ENCODE results near the gene CALN1. TPM values are rescaled to one million over a fixed set of nuclear protein-coding genes. Genes with fewer than 3 reads are reported as not detected.
A peak's percentile ranks its signal among the peaks of the same experiment; 100 is the strongest.
"Not testable (repeated sequence)": the region's sequence is repeated elsewhere in the genome, so short reads cannot be mapped to it uniquely, and the experiment has no call there.

The CALN1 gene
- total RNA-seq, 1 donor from 2014 or later, result 0.13 TPM

DNA sequence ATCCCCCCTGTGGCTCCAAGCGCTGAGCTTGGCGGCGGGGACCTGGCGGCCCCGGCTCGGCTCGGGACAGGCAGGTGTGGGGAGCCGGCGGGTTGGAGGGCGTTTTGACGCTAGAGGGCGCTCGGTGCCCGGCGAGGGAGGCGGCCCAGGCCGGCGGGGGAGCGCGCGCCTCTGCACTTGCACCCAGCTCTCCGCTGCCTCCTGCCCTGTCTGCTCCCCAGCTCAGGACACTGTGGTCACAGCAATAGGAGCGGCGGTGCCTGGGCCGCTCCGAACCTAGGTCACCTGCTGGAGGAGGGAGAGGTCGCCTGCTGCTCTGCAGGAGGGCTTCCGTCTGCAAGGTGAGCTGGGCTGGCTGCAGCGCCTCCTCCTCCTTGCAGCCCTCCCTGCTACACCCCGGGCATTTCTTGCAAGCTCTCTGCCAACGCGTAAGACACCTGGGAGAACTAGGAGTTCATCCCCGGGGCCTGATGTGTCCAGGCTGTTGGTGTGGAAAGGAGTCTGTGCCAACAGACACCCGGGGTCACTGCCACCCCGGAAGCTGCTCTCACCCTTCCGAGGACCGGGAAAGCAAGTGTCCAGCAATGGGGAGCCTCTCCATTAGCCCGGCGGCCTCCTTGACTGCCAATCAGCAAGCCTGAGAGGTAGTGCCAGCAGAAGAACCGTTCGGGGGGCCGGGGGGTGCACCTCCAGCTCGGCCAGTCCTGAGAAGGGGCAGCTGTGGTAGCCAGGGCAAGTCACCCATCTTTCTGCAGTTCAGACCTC lies 659.8 kb downstream of the CALN1 start:
- peak in 1 of 2 donors; percentile 21 for DNase-seq (ENCODE audit: low read depth in 2 of 2)

DNA sequence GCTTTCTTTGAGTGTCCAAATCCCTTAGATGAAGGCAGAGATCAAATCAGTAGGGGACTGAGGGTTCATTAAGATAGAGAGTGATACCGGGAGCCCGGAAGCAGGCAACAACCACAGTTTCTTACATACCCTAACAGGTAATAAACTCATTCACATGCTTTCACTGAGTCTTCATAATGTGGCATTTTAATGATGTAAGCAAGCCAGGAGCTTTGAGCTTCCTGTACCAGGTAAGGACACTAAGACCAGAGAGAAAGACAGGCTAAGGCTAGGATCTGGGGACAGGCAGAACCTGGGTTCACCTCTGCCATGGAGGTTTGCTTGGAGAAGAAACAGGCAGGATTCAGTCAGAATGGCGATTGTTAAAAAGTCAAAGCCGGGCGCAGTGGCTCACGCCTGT lies 661.8 kb downstream of the CALN1 start:
- DNase-seq (ENCODE audit: low read depth in 2 of 2), result no peak

- DNase-seq (ENCODE audit: low read depth in 2 of 2), result no peak
Observed at GRCh38 chr7:71746006-71746405, 666.1 kb downstream of the CALN1 start.

DNA sequence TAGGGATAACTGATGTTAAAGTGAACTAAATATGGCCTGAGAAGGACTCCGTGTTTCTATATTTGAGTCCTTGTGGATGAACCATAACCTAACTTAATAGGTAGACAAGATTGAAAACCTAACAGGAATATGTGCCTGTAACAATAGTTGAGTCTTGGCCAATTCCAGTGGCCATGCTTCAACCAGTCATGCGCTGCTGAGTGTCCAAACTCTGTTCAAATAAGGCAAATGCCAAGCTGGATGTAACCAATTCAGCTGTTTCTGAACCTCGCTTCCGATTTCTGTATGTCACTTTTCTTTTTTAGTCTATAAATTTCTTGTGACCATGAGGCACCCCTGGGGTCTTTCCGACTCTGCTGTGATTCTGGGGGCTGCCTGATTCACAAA lies 672.0 kb downstream of the CALN1 start:
- DNase-seq (ENCODE audit: low read depth in 2 of 2), result no peak

- DNase-seq (ENCODE audit: low read depth in 2 of 2), result no peak
Observed at GRCh38 chr7:71739520-71740173, 672.5 kb downstream of the CALN1 start.

DNA sequence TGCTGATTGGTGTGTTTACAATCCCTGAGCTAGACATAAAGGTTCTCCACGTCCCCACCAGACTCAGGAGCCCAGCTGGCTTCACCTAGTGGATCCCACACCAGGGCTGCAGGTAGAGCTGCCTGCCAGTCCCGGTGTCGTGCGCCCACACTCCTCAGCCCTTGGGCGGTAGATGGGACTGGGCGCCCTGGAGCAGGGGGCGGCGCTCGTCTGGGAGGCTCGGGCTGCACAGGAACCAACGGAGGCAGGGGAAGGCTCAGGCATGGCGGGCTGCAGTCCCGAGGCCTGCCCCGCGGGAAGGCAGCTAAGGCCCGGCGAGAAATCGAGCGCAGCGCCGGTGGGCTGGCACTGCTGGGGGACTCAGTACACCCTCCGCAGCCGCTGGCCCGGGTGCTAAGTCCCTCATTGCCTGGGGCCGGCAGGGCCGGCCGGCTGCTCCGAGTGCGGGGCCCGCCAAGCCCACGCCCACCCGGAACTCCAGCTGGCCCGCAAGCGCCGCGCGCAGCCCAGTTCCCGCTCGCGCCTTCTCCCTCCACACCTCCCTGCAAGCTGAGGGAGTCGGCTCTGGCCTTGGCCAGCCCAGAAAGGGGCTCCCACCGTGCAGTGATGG lies 674.1 kb downstream of the CALN1 start:
- not testable (repeated sequence) for DNase-seq (ENCODE audit: low read depth in 2 of 2)

DNA sequence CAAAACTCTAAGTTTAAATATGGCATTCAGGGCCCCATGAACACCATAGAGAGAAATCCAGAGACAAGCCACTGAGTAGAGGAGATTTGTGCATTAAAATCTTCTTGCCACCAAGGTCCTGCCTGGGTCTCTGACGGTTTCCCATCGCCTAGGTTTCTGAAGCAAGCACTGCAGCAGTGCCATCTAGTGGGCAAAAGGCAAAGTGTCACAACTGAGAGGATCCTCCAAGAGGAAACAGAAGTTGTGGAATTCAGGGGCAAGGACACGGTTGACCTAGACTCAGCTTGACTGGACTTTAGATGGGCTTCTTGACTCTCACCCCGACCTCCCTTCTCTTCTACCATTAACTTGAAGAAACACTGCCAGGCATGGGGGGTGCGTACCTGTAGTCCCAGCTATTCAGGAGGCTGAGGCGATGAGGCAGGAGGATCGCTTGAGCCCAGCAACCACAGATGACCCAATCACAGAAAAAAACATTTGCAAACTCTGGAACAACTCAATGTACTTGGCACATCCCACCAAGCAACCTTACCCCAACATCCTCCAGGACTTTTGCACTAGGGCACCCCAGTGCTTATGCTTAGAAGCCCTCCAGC lies 676.1 kb downstream of the CALN1 start:
- peak; percentile 34 to 60 for DNase-seq (ENCODE audit: low read depth in 2 of 2)

DNA sequence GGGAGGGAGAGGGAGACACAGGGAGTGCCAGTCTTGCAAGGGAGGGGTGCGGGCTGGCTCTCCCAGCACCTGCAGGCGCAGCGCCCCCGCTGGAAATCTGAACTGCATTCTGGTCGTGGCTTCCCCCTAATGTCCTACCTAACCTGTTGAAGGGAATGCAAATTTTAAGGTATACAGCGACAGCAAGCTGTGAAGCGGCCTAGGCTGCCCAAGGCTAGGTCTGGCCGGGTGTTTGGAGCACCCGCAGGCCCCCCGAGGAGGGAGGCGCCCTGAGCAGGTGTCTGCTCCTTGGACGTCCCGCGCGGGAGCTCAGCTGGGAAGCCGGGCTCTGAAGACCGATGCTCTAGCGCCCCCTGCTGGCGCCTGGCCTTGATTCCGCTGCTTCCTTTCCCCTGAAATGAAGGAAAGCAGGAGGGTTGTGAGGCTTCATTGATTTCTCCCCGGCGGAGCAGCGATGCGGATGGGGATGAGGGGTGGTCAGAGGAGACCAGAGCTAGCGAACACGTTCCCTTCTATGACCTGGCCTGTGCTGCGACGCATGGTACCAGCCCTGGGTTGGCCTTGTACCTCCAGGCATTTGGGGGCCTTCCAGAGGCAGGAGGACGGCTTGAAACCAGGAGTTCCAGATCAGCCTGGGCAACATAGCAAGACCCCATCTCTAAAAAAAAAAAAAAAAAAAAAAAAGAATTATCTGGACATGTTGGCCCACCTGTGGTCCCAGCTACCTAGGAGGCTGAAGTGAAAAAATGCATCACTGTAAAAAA lies 678.8 kb downstream of the CALN1 start:
- peak; percentile 15 to 66 for DNase-seq (ENCODE audit: low read depth in 2 of 2)

DNA sequence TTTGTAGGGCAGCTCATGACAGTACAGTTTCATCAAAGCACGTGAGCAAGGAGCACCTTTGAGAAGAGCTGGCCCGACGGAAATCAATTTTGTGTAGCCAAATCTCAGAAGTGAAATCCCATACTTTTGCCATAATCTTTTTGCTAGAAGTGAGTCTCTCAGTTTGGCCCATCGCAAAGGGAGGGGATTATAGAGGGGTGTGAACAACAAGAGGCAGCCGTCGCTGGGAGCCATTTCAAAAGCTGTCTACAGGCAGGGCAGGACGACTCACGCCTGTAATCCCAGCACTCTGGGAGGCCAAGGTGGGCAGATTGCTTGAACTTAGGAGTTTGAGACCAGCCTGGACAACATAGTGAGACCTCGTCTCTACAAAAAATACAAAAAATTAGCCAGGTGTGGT lies 680.4 kb downstream of the CALN1 start:
- DNase-seq (ENCODE audit: low read depth in 2 of 2), result no peak

All from dermis microvascular lymphatic vessel endothelial cell (primary cell).